ENCODE results near the gene GAS2L3. TPM values are rescaled to one million over a fixed set of nuclear protein-coding genes. Genes with fewer than 3 reads are reported as not detected.
"Not testable (repeated sequence)": the region's sequence is repeated elsewhere in the genome, so short reads cannot be mapped to it uniquely, and the experiment has no call there.

The GAS2L3 gene
- total RNA-seq, 2 donors from 2014 or later: 6.8 to 9.3 TPM

- DNase-seq; ATAC-seq (replicated peaks in 1 of 2); H3K27ac Mint-ChIP-seq; H3K4me3 Mint-ChIP-seq; H3K27me3 Mint-ChIP-seq (ENCODE audit: low read depth); H3K9me3 Mint-ChIP-seq; H3K4me1 Mint-ChIP-seq (ENCODE audit: low read depth); H3K36me3 Mint-ChIP-seq (ENCODE audit: insufficient read depth in 2 of 2): not testable (repeated sequence)
Observed at GRCh38 chr12:100559261-100559660, 14.2 kb upstream of the GAS2L3 start.

- H3K4me1 Mint-ChIP-seq (ENCODE audit: low read depth): peaks cover 15% of the 10 kb centered on the region
- no peaks in the 10 kb centered on the region for H3K9me3 Mint-ChIP-seq
- peaks cover 35% of the 10 kb centered on the region for H3K27me3 Mint-ChIP-seq (ENCODE audit: low read depth)
- no peaks in the 10 kb centered on the region for H3K36me3 Mint-ChIP-seq (ENCODE audit: insufficient read depth in 2 of 2)
- H3K4me3 Mint-ChIP-seq: no peak overlapping the region
- no peak for DNase-seq
- no peak for ATAC-seq (replicated peaks in 1 of 2)
- H3K27ac Mint-ChIP-seq: no peak overlapping the region
Observed at GRCh38 chr12:100564090-100564489, 9.4 kb upstream of the GAS2L3 start.

- Mint-ChIP-seq H3K36me3 (ENCODE audit: insufficient read depth in 2 of 2) (no peaks in the 10 kb centered on the region), H3K27me3 (ENCODE audit: low read depth) (peaks cover 42% of the 10 kb centered on the region), H3K27ac (no peak overlapping the region), H3K4me1 (ENCODE audit: low read depth) (peaks cover 15% of the 10 kb centered on the region), H3K4me3 (no peak overlapping the region), H3K9me3 (no peaks in the 10 kb centered on the region)
- ATAC-seq (replicated peaks in 1 of 2) (no peak), DNase-seq (no peak)
Observed at GRCh38 chr12:100564905-100565467, 8.5 kb upstream of the GAS2L3 start.

- Mint-ChIP-seq H3K27ac (no peak overlapping the region), H3K4me1 (ENCODE audit: low read depth) (peaks cover 15% of the 10 kb centered on the region)
Observed at GRCh38 chr12:100565987-100566545, 7.4 kb upstream of the GAS2L3 start.

GRCh38 chr12:100566887-100567637 is 6.4 kb upstream of the GAS2L3 start:
- Mint-ChIP-seq H3K4me3 (no peak overlapping the region), H3K9me3 (no peaks in the 10 kb centered on the region)

More at GRCh38 chr12:100565987-100566545, 7.4 kb upstream of the GAS2L3 start:
- no peaks in the 10 kb centered on the region for H3K36me3 Mint-ChIP-seq (ENCODE audit: insufficient read depth in 2 of 2)
- DNase-seq (no peak), ATAC-seq (replicated peaks in 1 of 2) (no peak)
- H3K4me3 Mint-ChIP-seq: no peak overlapping the region
- H3K27me3 Mint-ChIP-seq (ENCODE audit: low read depth): peaks cover 42% of the 10 kb centered on the region
- H3K9me3 Mint-ChIP-seq: no peaks in the 10 kb centered on the region

GRCh38 chr12:100567945-100568344 is 5.5 kb upstream of the GAS2L3 start:
- Mint-ChIP-seq H3K4me1 (ENCODE audit: low read depth) (peaks cover 15% of the 10 kb centered on the region), H3K4me3 (no peak overlapping the region), H3K27ac (no peak overlapping the region), H3K9me3 (no peaks in the 10 kb centered on the region), H3K36me3 (ENCODE audit: insufficient read depth in 2 of 2) (no peaks in the 10 kb centered on the region), H3K27me3 (ENCODE audit: low read depth) (peaks cover 48% of the 10 kb centered on the region)
- DNase-seq (no peak), ATAC-seq (replicated peaks in 1 of 2) (peak; percentile 69 to 72)

More at GRCh38 chr12:100566887-100567637, 6.4 kb upstream of the GAS2L3 start:
- ATAC-seq (replicated peaks in 1 of 2): peak; percentile 26 to 50
- Mint-ChIP-seq H3K4me1 (ENCODE audit: low read depth) (peaks cover 15% of the 10 kb centered on the region), H3K36me3 (ENCODE audit: insufficient read depth in 2 of 2) (no peaks in the 10 kb centered on the region), H3K27me3 (ENCODE audit: low read depth) (peaks cover 49% of the 10 kb centered on the region), H3K27ac (no peak overlapping the region)
- peak in 1 of 2 donors; percentile 3 for DNase-seq

- Mint-ChIP-seq H3K4me3 (peak overlapping the region; percentile 28 to 30), H3K36me3 (ENCODE audit: insufficient read depth in 2 of 2) (peaks cover 2 to 3% of the 10 kb centered on the region in 2 donors), H3K4me1 (ENCODE audit: low read depth) (peaks cover 25% of the 10 kb centered on the region), H3K27me3 (ENCODE audit: low read depth) (peaks cover 37% of the 10 kb centered on the region), H3K9me3 (no peaks in the 10 kb centered on the region), H3K27ac (no peak overlapping the region)
- DNase-seq (no peak), ATAC-seq (replicated peaks in 1 of 2) (no peak)
Observed at GRCh38 chr12:100572184-100572583, 1.3 kb upstream of the GAS2L3 start.

- DNase-seq (no peak), ATAC-seq (replicated peaks in 1 of 2) (peak in 1 of 2 donors; percentile 6)
- peaks cover 13% of the 10 kb centered on the region for H3K4me1 Mint-ChIP-seq (ENCODE audit: low read depth)
- H3K27me3 Mint-ChIP-seq (ENCODE audit: low read depth): peaks cover 44% of the 10 kb centered on the region
- peaks cover 2 to 3% of the 10 kb centered on the region in 2 donors for H3K36me3 Mint-ChIP-seq (ENCODE audit: insufficient read depth in 2 of 2)
- peak overlapping the region; percentile 96 to 99 for H3K4me3 Mint-ChIP-seq
- H3K9me3 Mint-ChIP-seq: no peaks in the 10 kb centered on the region
- no peak overlapping the region for H3K27ac Mint-ChIP-seq
Observed at GRCh38 chr12:100574187-100575074, 947 bp downstream of the GAS2L3 start.

- Mint-ChIP-seq H3K27ac (no peak overlapping the region), H3K4me3 (no peak overlapping the region), H3K9me3 (no peaks in the 10 kb centered on the region), H3K4me1 (ENCODE audit: low read depth) (peaks cover 13% of the 10 kb centered on the region), H3K27me3 (ENCODE audit: low read depth) (peaks cover 39% of the 10 kb centered on the region), H3K36me3 (ENCODE audit: insufficient read depth in 2 of 2) (peaks cover 2 to 3% of the 10 kb centered on the region in 2 donors)
- DNase-seq (no peak), ATAC-seq (replicated peaks in 1 of 2) (no peak)
Observed at GRCh38 chr12:100576331-100577036, 3.0 kb downstream of the GAS2L3 start.

GRCh38 chr12:100578923-100579322 is 5.4 kb downstream of the GAS2L3 start:
- no peak overlapping the region for H3K4me3 Mint-ChIP-seq
- no peak for DNase-seq
- peaks cover 26% of the 10 kb centered on the region for H3K27me3 Mint-ChIP-seq (ENCODE audit: low read depth)

GRCh38 chr12:100579844-100580243 is 6.4 kb downstream of the GAS2L3 start:
- peaks cover 0 to 2% of the 10 kb centered on the region in 2 donors for H3K36me3 Mint-ChIP-seq (ENCODE audit: insufficient read depth in 2 of 2)
- no peak overlapping the region for H3K4me3 Mint-ChIP-seq
- DNase-seq: no peak
- H3K27ac Mint-ChIP-seq: no peak overlapping the region
- H3K27me3 Mint-ChIP-seq (ENCODE audit: low read depth): peaks cover 17% of the 10 kb centered on the region
- H3K4me1 Mint-ChIP-seq (ENCODE audit: low read depth): peaks cover under 1% of the 10 kb centered on the region
- ATAC-seq (replicated peaks in 1 of 2): no peak
- H3K9me3 Mint-ChIP-seq: peaks cover 3 to 7% of the 10 kb centered on the region in 2 donors

More at GRCh38 chr12:100578923-100579322, 5.4 kb downstream of the GAS2L3 start:
- Mint-ChIP-seq H3K4me1 (ENCODE audit: low read depth) (peaks cover 10% of the 10 kb centered on the region), H3K27ac (no peak overlapping the region), H3K36me3 (ENCODE audit: insufficient read depth in 2 of 2) (peaks cover 0 to 2% of the 10 kb centered on the region in 2 donors), H3K9me3 (peaks cover 3 to 7% of the 10 kb centered on the region in 2 donors)
- no peak for ATAC-seq (replicated peaks in 1 of 2)

- no peak for ATAC-seq (replicated peaks in 1 of 2)
- H3K27ac Mint-ChIP-seq: no peak overlapping the region
- no peaks in the 10 kb centered on the region for H3K4me1 Mint-ChIP-seq (ENCODE audit: low read depth)
- H3K27me3 Mint-ChIP-seq (ENCODE audit: low read depth): peaks cover 8% of the 10 kb centered on the region
- peaks cover 9 to 10% of the 10 kb centered on the region in 2 donors for H3K36me3 Mint-ChIP-seq (ENCODE audit: insufficient read depth in 2 of 2)
- peaks cover 15 to 27% of the 10 kb centered on the region in 2 donors for H3K9me3 Mint-ChIP-seq
- H3K4me3 Mint-ChIP-seq: no peak overlapping the region
- DNase-seq: no peak
Observed at GRCh38 chr12:100584256-100584655, 10.8 kb downstream of the GAS2L3 start.
